HG03095 (cell line): Measurements from ENCODE around the gene PTBP2.
"Not testable (repeated sequence)": the region's sequence is repeated elsewhere in the genome, so short reads cannot be mapped to it uniquely, and the experiment has no call there.

Experiments
- ATAC-seq: cut with Tn5 transposase; IDR thresholded peaks from one replicate; pipeline ENCODE4 v1.9.1; 2021; ENCODE audit warnings: moderate library complexity; ENCODE audit not compliant: unreplicated experiment

PTBP2 gene

DNA sequence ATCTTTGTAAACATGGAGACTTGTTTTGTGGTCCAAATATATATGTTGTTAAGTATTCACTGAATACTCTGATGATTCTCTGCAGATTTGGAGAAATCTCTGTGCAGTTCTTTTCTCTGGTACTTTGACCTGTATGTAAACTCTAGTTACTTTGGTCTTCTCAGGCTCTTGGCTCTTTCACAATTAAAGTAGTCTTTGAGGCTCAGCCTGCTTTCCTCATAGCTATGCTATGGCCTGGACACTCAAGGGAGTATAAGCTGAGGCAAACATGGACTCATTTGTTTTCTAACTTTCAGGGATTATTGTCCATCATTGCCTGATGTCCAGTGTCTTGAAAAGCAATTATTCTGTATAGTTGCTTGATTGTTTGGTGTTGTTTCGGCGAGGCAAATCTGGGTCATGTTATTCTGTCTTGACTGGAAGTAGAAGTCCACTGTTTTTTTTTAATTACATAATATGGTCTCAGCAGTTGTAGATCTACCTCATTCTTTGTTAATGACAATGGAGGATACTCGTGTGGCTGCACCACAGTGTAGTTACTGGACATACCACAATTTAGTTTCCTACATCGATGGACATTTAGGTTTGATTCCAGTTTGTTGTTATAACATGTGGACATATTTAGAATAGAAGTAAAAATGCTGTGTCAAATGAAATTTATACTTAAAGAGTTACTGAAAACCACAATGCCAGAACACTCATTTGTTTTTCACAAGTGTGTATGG is 9.2 kb downstream of the PTBP2 start:
- ATAC-seq, result no peak

DNA sequence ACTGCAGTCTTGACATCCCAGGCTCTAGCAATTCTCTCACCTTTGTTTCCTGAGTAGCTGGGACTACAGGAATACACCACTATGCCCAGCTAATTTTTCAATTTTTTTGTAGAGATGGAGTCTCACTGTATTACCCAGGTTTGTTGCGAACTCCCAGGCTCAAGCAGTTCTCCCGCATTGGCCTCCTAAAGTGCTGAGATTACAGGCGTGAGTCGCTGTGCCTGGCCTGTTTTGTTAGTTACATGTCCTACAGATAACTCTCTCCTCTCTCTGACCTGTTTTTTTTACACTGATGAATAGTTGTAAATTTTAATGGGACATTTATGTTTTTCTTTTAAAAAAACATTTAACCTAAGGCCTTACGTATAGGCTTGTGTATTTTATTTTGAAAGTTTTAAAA is 19.8 kb downstream of the PTBP2 start:
- no peak for ATAC-seq

DNA sequence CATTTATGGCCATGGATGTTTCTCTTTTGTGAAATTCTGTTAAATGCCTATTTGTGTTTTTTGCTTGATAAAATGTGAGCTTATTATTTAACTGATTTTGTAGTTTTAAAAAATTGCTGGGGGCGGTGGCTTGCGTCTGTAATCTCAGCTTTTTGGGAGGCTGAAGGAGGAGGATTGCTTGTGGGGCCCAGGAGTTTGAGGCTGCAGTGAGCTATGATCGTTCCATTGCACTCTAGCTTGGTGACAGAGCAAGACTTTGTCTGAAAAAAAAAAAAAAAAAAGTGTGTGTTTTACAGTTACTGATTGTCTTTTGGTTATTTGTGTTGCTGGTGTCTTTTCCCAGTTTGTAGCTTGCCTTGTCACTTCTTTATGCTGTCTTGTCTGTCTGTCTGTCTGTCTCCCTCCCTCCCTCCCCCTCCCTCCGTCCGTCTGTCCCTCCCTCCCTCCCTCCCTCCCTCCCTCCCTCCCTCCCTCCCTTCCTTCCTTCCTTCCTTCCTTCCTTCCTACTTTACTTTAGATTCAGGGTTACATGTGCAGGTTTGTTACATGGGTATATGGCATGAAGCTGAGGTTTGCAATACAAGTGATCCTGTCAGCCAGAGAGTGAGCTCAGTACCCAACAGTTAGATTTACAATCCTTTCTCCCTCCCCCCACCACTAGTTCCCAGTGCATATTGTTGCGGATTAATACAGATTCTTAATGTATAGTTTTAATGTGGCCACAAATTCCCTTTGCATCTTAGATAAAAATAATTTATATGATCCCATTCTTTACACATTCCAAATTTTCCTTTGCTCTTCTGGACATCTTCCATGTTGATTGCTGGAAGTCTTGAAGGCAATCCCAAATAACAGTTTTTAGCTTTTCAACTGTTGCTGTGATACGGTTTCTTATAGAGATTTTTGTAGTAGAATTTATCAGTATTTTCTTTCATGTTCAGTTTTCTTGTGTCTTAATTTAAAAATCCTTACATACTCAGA is 25.1 kb downstream of the PTBP2 start:
- no peak for ATAC-seq

DNA sequence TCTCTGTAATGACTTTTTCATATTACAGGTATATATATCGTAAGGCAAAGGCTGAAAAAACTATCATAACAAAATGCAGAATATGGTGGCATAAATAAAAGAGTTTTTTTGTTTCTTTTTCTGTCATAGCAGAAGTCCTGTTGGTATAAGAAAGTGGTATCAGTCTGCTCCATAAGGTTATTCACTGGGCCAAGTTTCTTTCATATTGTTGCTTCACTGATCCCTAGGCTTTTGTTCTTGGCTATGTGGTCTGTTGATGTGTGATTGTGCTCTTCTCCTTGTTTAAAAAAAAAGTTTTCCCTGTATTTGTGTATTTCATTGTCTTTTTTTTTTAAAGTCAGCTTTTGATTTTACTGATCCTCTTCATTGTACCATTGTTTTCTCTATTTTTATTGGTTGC is 26.0 kb downstream of the PTBP2 start:
- ATAC-seq, result no peak

DNA sequence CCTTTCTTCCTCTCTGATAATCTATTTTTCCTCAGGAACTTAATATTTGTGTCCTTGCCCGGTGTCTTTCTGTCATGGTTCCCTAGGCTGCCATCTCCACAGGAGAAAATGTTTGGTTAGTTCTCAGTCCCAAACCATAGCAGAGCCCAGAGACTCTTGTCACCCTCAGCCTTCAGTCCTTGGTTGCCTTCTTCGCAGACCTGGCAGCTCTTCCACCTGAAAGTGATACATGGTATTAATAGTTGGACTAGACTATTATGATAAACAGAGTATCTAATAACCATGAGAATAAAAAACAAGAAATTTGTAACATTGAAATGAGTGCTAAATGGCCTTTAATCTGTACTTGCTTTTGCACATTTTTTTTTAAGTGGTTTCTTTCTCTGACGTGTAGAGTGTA is 26.5 kb downstream of the PTBP2 start:
- ATAC-seq, result no peak

DNA sequence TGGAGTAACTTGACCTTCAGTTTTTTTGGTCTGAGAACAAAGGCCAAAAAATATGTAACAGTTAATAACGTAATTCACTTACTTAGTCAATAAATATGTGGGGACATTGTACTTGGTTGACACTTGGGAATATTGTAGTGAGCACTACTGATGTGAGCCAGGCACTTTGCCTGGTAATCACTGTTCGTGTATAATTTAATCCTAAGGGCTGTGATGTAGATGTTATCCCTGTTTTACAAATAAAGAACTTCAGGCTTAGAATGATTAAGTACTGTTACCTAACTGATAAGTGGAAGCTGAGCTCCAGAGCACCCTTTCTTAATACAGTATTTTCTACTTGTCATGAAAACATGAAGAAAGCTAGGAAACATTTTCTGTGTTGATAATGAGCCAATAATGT is 28.0 kb downstream of the PTBP2 start:
- no peak for ATAC-seq

DNA sequence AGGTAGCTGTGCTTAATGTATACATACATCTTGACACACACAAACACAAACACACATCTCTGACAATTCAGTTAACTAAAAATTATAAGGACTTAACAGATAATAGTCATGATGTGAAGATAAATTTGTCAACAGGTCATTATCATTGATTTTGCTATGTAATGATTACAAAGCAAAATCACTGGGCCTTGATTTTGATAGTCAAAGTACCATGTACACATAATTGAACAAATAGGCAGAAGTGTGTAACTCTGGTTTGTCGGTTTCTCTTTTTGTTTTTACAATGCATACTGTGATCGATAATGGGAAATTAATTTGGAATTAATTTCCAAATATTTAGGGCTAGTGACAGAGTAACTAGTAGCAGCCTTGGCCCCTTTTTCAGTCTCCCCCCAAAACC is 30.8 kb downstream of the PTBP2 start:
- no peak for ATAC-seq

DNA sequence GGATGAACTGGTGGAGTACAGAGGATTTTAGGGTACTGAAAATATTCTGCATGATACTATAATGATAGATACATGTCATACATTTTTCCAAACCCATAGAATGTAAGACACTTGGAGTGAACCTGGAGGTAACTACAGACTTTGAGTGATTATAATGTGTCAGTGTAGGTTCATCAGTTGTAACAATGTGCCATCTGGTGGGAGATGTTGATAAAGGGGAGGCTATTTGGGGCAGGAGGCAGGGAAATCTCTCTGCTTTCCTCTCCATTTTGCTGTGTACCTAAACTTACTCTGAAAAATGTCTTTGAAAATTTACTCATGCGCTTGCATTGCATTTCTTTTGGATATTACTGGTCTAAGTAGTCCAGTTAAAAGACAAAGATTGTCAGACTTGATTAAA is 35.2 kb downstream of the PTBP2 start:
- ATAC-seq, result no peak

DNA sequence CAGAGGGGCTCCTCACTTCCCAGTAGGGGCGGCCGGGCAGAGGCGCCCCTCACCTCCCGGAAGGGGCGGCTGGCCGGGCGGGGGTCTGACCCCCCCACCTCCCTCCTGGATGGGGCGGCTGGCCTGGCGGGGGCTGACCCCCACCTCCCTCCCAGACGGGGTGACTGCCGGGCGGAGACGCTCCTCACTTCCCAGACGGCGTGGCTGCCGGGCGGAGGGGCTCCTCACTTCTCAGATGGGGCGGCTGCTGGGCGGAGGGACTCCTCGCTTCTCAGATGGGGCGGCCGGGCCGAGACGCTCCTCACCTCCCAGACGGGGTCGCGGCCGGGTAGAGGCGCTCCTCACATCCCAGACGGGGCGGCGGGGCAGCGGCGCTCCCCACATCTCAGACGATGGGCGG is 41.0 kb downstream of the PTBP2 start:
- not testable (repeated sequence) for ATAC-seq

DNA sequence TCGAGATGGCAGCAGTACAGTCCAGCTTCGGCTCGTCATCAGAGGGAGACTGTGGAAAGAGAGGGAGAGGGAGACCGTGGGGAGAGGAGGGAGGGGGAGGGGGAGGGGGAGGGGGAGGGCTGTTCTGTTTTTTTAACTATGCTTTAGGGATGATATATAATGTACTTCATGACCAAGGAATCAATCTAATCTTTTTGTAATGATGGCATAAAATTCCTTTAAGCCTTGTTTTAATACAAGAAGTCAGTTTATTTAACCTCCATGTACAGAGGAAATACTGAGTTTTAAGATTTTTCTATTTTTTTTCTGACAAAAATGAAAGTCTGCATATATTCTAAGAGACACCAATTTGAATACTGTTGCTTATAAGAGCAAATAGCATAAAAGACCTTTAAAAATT is 41.9 kb downstream of the PTBP2 start:
- ATAC-seq, result no peak

DNA sequence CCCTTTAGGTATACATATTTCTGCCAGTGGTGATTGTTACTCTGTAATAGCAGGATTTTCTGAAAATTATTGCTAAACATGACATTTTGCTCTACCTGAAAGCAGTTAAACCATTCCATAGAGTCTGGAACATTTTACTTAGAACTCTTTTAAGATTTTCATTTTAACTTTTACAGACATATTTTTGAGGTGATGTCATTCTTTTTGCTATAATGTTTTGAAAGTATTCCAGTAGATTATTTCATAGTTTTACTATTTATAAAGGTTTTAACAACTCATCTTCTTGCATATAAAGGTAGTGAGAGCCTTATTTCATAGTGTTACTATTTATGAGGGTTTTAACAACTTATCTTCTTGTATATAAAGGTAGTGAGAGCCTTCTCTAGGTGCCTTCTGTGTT is 42.9 kb downstream of the PTBP2 start:
- no peak for ATAC-seq

DNA sequence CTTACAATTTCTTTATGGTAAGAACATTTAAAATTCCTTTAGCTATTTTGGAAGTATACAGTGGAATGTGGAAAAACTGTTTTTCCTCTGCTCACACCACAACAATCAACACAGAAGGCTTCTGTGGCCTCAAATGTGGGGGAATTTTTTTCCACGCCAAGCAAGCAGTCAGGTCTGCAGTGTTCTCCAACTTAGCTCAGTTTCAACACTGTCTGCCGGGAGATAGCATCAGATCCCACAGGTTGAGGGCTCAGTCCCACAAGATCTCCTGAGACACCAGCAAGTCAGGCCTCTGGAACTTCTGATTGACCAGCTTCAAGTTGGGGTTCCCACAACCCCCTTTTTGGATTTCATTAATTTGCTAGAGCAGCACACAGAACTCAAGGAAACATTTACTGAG is 50.3 kb downstream of the PTBP2 start:
- ATAC-seq, result no peak

DNA sequence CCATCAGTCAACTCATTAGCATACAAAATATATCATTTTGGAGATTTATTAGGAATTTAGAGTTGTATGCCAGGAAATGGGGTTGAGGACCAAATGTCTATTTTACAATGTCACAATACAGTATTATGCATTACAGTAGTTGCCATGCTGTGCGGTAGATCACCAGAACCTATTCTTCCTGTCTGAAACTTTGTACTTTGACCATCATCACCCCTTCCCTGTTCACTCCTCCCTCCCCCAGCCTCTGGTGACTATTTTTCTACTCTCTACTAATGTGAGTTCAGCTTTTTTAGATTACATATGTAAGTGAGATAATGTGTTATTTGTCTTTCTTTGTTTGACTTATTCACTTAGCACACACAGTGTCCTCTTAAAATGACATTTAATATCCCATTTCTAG is 50.8 kb downstream of the PTBP2 start:
- ATAC-seq, result no peak

DNA sequence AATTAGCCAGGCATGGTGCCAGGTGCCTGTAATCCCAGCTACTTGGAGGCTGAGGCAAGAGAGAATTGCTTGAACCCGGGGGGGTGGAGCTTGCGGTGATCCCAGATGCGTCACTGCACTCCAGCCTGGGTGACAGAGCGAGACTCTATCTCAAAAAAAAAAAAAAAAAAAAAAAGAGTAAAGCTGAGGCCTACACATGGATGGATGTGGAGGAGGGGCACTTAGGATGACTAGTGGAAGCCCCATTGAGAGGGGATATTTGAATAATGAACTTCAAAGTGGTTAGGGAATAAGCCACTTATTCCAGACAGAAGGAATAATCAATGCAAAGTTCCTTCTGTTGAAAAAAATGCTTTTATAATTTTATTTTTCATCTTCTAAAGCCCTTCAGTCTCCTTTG is 51.4 kb downstream of the PTBP2 start:
- no peak for ATAC-seq

DNA sequence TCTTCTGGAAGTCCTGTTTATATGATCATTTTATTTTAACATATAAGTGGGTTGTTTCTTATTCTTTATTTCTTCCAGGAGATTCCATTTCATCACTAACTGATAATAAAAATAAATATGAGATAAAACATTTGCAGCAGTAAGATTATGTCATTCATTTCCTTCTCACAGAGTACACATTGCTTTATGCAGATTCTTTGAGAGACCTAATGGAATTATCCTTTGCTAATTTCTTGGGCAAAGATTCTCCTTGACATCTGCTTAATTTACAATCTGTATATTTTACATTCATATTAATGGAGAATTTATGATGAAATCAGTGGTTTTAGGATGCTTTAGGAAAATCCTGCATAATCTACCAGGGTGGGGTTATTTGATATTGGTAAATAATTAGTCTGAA is 60.6 kb downstream of the PTBP2 start:
- ATAC-seq, result no peak

DNA sequence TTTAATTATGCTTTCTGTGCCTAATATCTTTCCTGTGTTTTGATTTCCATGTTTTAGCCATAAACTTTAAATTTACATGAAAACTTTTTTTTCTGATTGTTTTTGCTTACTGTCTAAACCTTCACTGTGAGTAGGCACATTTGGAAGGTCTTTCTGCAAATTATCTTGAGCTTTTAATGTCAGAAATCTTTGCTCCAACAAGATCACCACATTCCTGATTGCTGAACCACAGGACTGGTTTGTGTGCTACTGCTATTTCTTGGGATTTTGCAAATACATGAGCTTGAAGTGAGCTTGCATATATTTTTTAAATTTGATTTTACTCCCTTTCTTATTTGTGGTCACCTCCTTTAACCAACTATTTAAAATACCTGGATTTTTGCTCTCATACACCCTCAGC is 61.3 kb downstream of the PTBP2 start:
- ATAC-seq, result no peak

DNA sequence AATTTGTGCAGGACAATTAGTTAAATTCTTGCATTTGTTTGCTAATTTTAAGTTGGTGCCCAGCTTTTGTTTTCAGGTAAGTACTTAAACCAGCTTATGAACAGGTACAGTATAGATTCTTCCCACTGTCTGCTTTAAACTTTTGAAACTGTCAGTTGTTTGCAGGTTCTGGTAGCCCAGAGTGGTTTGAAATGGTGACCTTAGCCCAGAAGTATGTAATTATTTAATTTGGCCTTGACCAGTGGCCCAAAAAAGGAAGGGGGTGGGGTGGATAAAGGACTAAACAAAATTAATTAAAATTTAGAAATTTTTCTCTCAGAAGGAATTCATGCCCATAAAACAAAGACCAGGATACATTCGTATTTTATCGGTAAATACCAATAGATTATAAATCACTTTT is 69.0 kb downstream of the PTBP2 start:
- ATAC-seq, result no peak

DNA sequence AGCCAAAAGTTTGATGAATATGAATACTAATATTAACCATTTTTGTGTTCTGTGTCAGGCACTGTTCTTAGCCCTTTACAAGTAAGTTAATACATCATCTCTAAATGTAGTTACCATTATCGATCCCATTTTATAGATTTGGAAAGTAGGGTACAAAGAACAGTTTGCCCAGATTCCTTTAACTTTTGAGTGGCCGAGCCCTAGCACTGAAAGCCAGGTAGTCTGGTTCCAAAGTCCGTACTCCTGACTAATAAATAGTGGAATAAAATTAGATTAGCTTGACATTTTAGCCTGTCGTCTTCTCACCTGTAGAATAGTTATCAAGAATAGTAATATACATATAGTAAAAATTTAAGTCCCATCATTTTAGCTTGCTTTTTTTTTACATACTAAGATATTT is 70.6 kb downstream of the PTBP2 start:
- no peak for ATAC-seq

DNA sequence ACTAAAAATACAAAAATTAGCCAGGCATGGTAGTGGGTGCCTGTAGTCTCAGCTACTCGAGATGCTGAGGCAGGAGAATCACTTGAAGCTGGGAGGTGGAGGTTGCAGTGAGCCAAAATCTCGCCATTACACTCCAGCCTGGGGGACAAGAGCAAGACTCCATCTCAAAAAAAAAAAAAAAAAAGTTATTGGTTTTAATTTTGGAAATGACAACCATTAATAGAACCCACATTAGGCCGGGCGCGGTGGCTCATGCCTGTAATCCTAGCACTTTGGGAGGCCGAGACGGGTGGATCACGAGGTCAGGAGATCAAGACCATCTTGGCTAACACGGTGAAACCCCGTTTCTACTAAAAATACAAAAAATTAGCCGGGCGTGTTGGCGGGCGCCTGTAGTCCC is 80.1 kb downstream of the PTBP2 start:
- not testable (repeated sequence) for ATAC-seq

DNA sequence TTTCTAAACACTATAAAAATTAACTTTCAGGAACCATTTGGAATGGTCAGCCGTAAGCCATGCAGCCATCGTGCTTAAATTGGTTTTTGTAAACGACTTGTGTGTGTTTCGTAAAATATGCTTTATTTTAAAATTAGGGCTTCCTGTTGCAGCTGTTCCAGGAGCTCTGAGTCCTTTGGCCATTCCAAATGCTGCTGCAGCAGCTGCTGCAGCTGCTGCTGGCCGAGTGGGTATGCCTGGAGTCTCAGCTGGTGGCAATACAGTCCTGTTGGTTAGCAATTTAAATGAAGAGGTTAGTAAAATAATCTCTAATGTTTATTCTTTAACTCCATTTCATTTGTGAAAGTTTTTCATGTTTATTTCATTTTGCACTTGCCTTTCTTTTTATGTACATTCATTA is 83.1 kb downstream of the PTBP2 start:
- ATAC-seq, result no peak

DNA sequence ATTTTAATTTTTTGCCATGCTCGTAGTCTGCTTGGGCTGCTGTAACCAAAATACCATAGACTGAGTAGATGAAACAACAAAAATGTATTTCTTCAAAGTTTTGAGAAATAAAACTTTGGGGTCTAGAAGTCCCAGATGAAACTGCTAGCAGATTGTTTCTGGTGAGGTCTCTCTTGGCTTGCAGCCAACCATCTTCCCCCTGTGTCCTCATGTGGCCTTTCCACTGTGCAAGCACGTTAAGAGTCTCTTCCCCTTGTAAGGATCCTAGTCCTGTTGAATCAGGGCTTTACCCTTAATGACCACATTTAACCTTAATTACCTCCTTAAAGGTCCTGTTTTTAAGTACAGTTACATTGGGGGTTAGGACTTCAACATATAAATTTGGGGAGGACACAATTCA is 86.6 kb downstream of the PTBP2 start:
- no peak for ATAC-seq

DNA sequence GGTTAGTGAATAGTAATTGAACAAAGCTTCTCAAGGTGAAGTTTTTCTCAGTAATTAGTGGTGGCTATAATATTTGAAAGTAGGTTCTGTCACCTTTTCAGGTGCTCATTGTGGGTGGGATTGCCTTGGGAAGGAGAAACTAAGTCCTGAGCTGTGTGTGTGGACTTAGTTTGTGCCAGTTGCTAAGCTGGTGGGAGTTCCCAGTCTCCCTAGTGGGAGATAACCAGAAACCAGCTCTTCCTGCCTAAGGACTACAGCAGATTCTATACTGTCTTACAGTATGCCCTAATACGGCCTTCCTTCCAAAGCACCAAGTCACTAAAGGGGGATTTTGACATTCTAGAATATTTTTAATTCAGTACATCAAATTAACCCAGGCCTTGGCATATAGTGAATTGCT is 94.3 kb downstream of the PTBP2 start:
- ATAC-seq, result no peak
